Spleen (tissue), 11 donors: Measurements from ENCODE around the gene KCTD1. TPM values are rescaled to one million over a fixed set of nuclear protein-coding genes. Genes with fewer than 3 reads are reported as not detected.

Experiments used
- DNase-seq: peaks from one replicate; pipeline ENCODE4 v3.0.0-alpha.2; 2020
- H3K27ac ChIP-seq, 8 donors: fragments of 200-600 bp; sonication (generic) in 7 of 8; 1 replicate in 4 of 8; 2 replicates in 4 of 8; pipeline versions ENCODE4 v1.5.0 to v1.8.0; 2016 to 2021; ENCODE audit warnings: inconsistent platforms in 4 of 8, mild to moderate bottlenecking in 4 of 8, moderate library complexity in 1 of 8
- H3K27me3 ChIP-seq, 7 donors: fragments of 200-600 bp; sonication (generic) in 6 of 7; replicated peaks in 1 of 7; 1 replicate in 4 of 7; 2 replicates in 3 of 7; pipeline versions ENCODE4 v1.5.0 to v1.8.0; 2016 to 2021; ENCODE audit warnings: inconsistent platforms in 3 of 7, mild to moderate bottlenecking in 1 of 7
- H3K36me3 ChIP-seq, 6 donors: fragments of 200-600 bp; sonication (generic) in 5 of 6; 1 replicate in 4 of 6; 2 replicates in 2 of 6; pipeline versions ENCODE4 v1.5.0 to v1.8.0; 2016 to 2021; ENCODE audit warnings: inconsistent platforms in 2 of 6
- H3K4me1 ChIP-seq, 6 donors: fragments of 200-600 bp; sonication (generic) in 5 of 6; 1 replicate in 3 of 6; 2 replicates in 3 of 6; pipeline versions ENCODE4 v1.5.0 to v1.8.0; 2016 to 2021; ENCODE audit warnings: inconsistent platforms in 3 of 6
- H3K4me3 ChIP-seq, 8 donors: fragments of 200-600 bp; sonication (generic) in 7 of 8; 1 replicate in 4 of 8; 2 replicates in 4 of 8; pipeline versions ENCODE4 v1.5.0 to v1.8.0; 2016 to 2021; ENCODE audit warnings: inconsistent platforms in 4 of 8, mild to moderate bottlenecking in 4 of 8, moderate library complexity in 2 of 8
- H3K9me3 ChIP-seq, 8 donors: fragments of 200-600 bp; sonication (generic) in 7 of 8; 1 replicate in 4 of 8; 2 replicates in 4 of 8; pipeline versions ENCODE4 v1.5.0 to v1.8.0; 2016 to 2021; ENCODE audit warnings: inconsistent platforms in 4 of 8
- CTCF ChIP-seq, 11 experiments: fragments of 200-600 bp in 7 of 11; fragments of 450-650 bp in 4 of 11; sonication (generic) in 4 of 11; IDR thresholded peaks in 8 of 11; conservative IDR thresholded peaks in 3 of 11; 1 replicate in 7 of 11; 2 replicates in 4 of 11; pipeline versions ENCODE4 v1.4.0 to v1.8.0; 2016 to 2021; ENCODE audit warnings: antibody characterized with exemption in 11 of 11, inconsistent platforms in 4 of 11, mild to moderate bottlenecking in 1 of 11
- POLR2A ChIP-seq, 3 donors: fragments of 450-650 bp; IDR thresholded peaks; one replicate each; pipeline ENCODE4 v1.5.1; 2017; ENCODE audit warnings: antibody characterized with exemption in 3 of 3, mild to moderate bottlenecking in 1 of 3
- POLR2AphosphoS5 ChIP-seq, 3 donors: sonication (generic); formaldehyde crosslinking; IDR thresholded peaks; one replicate each; pipeline ENCODE4 v1.5.1; 2017; ENCODE audit warnings: antibody characterized with exemption in 3 of 3
- WGBS, 5 donors: extraction: QIAGEN DNeasy Blood & Tissue Kit in 3 of 5; methylation state at CpG; one replicate each; pipeline versions ENCODE4 v1.1.5 to v1.1.7; 2013 to 2018; 5-methylcytosine and 5-hydroxymethylcytosine counted together
- intact Hi-C: fragments of 100-400 bp; cut with DNase I; formaldehyde crosslinking; loops from one replicate; pipeline ENCODE4 v1.15.0; 2023; ENCODE audit warnings: low total_unique reads
- polyA plus RNA-seq, 3 donors: library from polyadenylated mRNA; stranded (reverse); fragments of 200-250 nt; gene quantifications; one replicate each; pipeline ENCODE4 v1.2.1, GENCODE V29; 2013
- total RNA-seq, 7 donors: library from RNA; depleted of rRNA in 3 of 7; stranded (reverse); fragments of >200 nt in 3 of 7; fragmentation: NEBNext Ultra II Directional in 4 of 7; extraction: Animal tissue kit (Norgen Biotek cat#: 25700) in 4 of 7; gene quantifications; one replicate each; pipeline versions ENCODE4 v1.1.0 to v1.2.1, GENCODE V29; 2016 to 2021
- donor health status: healthy with polysubstance abuse.
- donor health status: DM: no; HTN: no; CAD: no; lungs with moderate emphysema.
- donor health status: DM: no; HTN: no; CAD: no.
- donor health status: Bipolar disorder and iron deficiency.
- donor health status: healthy.
- donor health status: DM: no; HTN: no; CAD: no.
- donor health status: DM: yes; HTN: yes; CAD: no.

KCTD1 gene
- total and polyA plus RNA-seq, 10 donors, result 1.6 to 11.8 (median 6.6) TPM

- H3K36me3 ChIP-seq, result peaks cover 0 to 7% (median 0%) of the 10 kb centered on the region in 6 donors
- intact Hi-C loops, result no loop called here
- no peak for TF ChIP-seq CTCF (IDR thresholded peaks at IDR 0.05 in 8 of 11, conservative IDR thresholded peaks at IDR 0.05 in 3 of 11)
- 77 to 92% (median 83%) methylated on average over 1 of the region's 1 CpG for WGBS, 5 donors
- no peak for DNase-seq
- H3K9me3 ChIP-seq, result no peaks in the 10 kb centered on the region
- H3K4me3 ChIP-seq, result no peak overlapping the region
- no peak overlapping the region for H3K27ac ChIP-seq
- no peaks in the 10 kb centered on the region for H3K27me3 ChIP-seq
- H3K4me1 ChIP-seq, result no peaks in the 10 kb centered on the region
Measured at GRCh38 chr18:26474542-26474941, 73.8 kb downstream of the KCTD1 start.

GRCh38 chr18:26473672-26474071 is 74.7 kb downstream of the KCTD1 start:
- 89 to 99% (median 90%) methylated on average over 4 of the region's 4 CpGs for WGBS, 5 donors
- H3K36me3 ChIP-seq, result peaks cover 0 to 7% (median 0%) of the 10 kb centered on the region in 6 donors
- TF ChIP-seq POLR2AphosphoS5 (IDR thresholded peaks at IDR 0.05) (no peak), CTCF (IDR thresholded peaks at IDR 0.05 in 8 of 11, conservative IDR thresholded peaks at IDR 0.05 in 3 of 11) (no peak), POLR2A (IDR thresholded peaks at IDR 0.05) (no peak)
- H3K27ac ChIP-seq, result no peak overlapping the region
- no peaks in the 10 kb centered on the region for H3K9me3 ChIP-seq
- H3K4me1 ChIP-seq, result no peaks in the 10 kb centered on the region
- no peak overlapping the region for H3K4me3 ChIP-seq
- no peaks in the 10 kb centered on the region for H3K27me3 ChIP-seq
- intact Hi-C loops, result no loop called here
- no peak for DNase-seq

GRCh38 chr18:26471826-26472225 is 76.5 kb downstream of the KCTD1 start:
- WGBS, 5 donors, result 91 to 99% (median 93%) methylated on average over 9 of the region's 9 CpGs
- no peak overlapping the region for H3K27ac ChIP-seq
- H3K4me1 ChIP-seq, result no peaks in the 10 kb centered on the region
- no peak for TF ChIP-seq POLR2AphosphoS5 (IDR thresholded peaks at IDR 0.05)
- no peak for TF ChIP-seq CTCF (IDR thresholded peaks at IDR 0.05 in 8 of 11, conservative IDR thresholded peaks at IDR 0.05 in 3 of 11)
- no peak for TF ChIP-seq POLR2A (IDR thresholded peaks at IDR 0.05)
- no peak for DNase-seq
- H3K9me3 ChIP-seq, result no peaks in the 10 kb centered on the region
- H3K4me3 ChIP-seq, result no peak overlapping the region
- no peaks in the 10 kb centered on the region for H3K27me3 ChIP-seq
- peaks cover 0 to 7% (median 0%) of the 10 kb centered on the region in 6 donors for H3K36me3 ChIP-seq
- intact Hi-C loops, result no loop called here

- H3K9me3 ChIP-seq, result no peaks in the 10 kb centered on the region
- H3K36me3 ChIP-seq, result peaks cover 0 to 7% (median 0%) of the 10 kb centered on the region in 6 donors
- no peaks in the 10 kb centered on the region for H3K4me1 ChIP-seq
- no peak overlapping the region for H3K27ac ChIP-seq
- 81 to 91% (median 85%) methylated on average over 9 of the region's 9 CpGs for WGBS, 5 donors
- TF ChIP-seq POLR2A (IDR thresholded peaks at IDR 0.05) (no peak), POLR2AphosphoS5 (IDR thresholded peaks at IDR 0.05) (no peak), CTCF (IDR thresholded peaks at IDR 0.05 in 8 of 11, conservative IDR thresholded peaks at IDR 0.05 in 3 of 11) (no peak)
- intact Hi-C loops, result no loop called here
- H3K4me3 ChIP-seq, result no peak overlapping the region
- no peaks in the 10 kb centered on the region for H3K27me3 ChIP-seq
- DNase-seq, result no peak
Measured at GRCh38 chr18:26471027-26471426, 77.3 kb downstream of the KCTD1 start.
